ENCODE measurements around the gene THG1L. TPM values are rescaled to one million over a fixed set of nuclear protein-coding genes. Genes with fewer than 3 reads are reported as not detected.
"Not testable (repeated sequence)": the region's sequence is repeated elsewhere in the genome, so short reads cannot be mapped to it uniquely, and the experiment has no call there.

Gene THG1L
- total RNA-seq, 3 donors from 2014 or later, result 12.3 to 15.1 (median 13.5) TPM

DNA sequence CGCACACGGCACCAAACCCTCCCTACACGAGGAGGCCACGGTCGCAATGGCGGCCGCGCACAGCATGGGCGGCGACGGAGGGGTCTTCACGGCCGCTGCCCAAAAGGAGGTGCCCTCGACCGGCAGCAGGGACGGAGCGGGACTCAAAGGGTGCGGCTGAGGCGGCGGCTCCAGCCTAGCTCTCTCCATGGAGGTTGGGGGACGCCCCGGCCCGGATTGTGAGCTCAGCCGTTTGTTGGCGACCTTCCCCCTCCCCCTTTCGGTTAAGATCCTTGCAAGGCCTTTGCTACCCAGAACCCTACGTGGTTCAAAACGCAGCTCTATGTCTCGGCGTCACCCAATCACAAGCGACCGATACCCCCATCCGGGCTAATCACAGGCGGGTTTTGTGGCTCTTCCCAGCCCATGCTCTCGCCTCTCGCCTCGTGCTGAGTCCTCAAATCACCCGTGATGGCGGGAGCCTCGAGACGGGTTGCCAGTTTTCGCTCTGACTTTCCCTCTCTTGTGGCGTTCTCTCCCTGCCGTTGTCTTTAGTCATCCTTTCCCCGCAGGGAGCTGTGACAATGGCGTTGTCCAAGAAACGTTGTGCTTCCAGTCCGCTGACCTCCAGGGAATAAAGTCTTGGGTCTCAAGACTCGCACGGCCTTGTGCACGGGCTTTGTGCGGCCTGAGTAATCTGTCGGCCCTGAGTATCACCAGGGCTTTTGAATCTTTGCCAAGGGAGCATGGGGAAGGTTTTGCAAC is 40.4 kb upstream of the THG1L start:
- H3K27ac ChIP-seq, result no peak overlapping the region
- peaks cover 0 to 9% of the 10 kb centered on the region in 2 donors for H3K9me3 ChIP-seq
- no peaks in the 10 kb centered on the region for H3K36me3 ChIP-seq
- TF ChIP-seq, protein P1, sequence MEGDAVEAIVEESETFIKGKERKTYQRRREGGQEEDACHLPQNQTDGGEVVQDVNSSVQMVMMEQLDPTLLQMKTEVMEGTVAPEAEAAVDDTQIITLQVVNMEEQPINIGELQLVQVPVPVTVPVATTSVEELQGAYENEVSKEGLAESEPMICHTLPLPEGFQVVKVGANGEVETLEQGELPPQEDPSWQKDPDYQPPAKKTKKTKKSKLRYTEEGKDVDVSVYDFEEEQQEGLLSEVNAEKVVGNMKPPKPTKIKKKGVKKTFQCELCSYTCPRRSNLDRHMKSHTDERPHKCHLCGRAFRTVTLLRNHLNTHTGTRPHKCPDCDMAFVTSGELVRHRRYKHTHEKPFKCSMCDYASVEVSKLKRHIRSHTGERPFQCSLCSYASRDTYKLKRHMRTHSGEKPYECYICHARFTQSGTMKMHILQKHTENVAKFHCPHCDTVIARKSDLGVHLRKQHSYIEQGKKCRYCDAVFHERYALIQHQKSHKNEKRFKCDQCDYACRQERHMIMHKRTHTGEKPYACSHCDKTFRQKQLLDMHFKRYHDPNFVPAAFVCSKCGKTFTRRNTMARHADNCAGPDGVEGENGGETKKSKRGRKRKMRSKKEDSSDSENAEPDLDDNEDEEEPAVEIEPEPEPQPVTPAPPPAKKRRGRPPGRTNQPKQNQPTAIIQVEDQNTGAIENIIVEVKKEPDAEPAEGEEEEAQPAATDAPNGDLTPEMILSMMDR (IDR thresholded peaks at IDR 0.05), result no peak
- no peak for TF ChIP-seq POLR2A (IDR thresholded peaks at IDR 0.05)
- no peak for TF ChIP-seq POLR2AphosphoS5 (IDR thresholded peaks at IDR 0.05)
- H3K27me3 ChIP-seq, result no peaks in the 10 kb centered on the region
- no peak for DNase-seq (ENCODE audit: low spot score in 2 of 2)
- intact Hi-C loops (cut with DNase I; ENCODE audit: low total_unique reads), result no loop called here
- H3K4me3 ChIP-seq, result no peak overlapping the region
- no peaks in the 10 kb centered on the region for H3K4me1 ChIP-seq

DNA sequence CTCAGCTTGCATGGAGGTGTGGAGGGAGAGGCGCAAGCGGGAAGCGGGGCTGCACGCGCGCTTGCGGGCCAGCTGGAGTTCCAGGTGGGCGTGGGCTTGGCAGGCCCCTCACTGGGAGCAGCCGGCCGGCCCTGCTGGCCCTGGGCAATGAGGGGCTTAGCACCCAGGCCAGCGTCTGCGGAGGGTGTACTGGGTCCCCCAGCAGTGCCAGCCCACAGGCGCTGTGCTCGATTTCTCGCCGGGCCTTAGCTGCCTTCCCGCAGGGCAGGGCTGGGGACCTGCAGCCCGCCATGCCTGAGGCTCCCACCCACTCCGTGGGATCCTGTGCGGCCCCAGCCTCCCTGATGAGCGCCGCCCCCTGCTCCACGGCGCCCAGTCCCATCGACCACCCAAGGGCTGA is 37.4 kb upstream of the THG1L start:
- H3K4me1 ChIP-seq; DNase-seq (ENCODE audit: low spot score in 2 of 2); H3K27me3 ChIP-seq; H3K27ac ChIP-seq; H3K4me3 ChIP-seq; intact Hi-C loops (cut with DNase I; ENCODE audit: low total_unique reads); H3K36me3 ChIP-seq: not testable (repeated sequence)
- peaks cover 3 to 23% of the 10 kb centered on the region in 2 donors for H3K9me3 ChIP-seq

DNA sequence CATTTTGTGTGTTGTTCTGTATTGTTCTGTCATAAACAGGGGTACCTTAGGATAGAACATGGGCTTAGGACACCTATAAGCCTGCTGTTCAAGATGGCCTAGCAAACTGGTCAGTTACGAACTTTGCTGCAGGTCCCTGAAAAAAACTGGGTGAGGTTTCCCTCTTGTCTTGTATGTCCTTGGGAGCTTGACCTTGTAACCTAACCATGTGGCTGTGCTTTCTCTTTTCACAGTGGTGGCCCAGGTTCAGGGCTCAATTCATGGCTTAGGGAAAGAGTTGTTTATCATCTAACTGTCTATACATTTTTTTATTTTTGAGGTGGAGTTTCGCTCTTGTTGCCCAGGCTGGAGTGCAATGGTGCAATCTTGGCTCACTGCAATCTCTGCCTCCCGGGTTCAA is 35.1 kb upstream of the THG1L start:
- H3K36me3 ChIP-seq; H3K4me3 ChIP-seq; H3K4me1 ChIP-seq; H3K27ac ChIP-seq; H3K27me3 ChIP-seq; intact Hi-C loops (cut with DNase I; ENCODE audit: low total_unique reads); DNase-seq (ENCODE audit: low spot score in 2 of 2): not testable (repeated sequence)
- H3K9me3 ChIP-seq, result peaks cover 16 to 17% of the 10 kb centered on the region in 2 donors

DNA sequence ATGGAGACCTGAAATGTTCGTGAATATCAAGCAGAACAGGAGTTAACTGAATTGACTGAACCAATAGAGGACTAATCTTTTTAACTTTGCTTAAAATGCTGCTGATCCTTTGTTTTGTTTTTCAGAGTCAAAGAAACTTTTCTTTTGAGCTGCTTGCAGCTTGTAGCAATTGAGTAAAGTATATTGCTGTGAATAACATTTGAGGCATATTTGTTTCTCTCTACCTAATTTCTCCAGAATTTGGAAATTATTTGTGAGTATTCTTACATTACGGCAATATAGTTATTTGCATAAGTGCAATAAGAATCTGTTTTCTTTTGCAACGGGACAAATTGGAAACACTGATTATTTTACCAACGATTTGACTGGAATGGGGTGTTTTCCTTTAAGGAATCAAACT is 32.5 kb upstream of the THG1L start:
- intact Hi-C loops (cut with DNase I; ENCODE audit: low total_unique reads), result not testable (repeated sequence)

DNA sequence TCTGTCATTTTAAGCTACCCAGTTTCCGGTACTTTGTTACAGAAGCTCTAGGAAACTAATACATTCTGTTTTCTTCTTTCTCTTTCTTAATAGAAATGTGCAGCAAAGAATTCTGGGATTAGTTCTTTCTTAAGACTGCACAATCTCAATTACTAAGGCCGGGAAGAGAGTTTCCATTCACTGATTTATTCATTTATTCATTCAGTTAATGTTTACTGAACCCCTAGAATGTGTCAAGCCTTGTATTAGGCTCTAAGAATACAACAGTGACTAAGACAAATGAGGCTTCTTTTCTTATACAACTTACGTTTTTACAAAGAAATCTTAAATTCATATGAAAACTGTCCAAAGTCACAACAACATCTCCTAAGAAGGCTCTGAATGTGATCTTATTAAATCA is 27.5 kb upstream of the THG1L start:
- TF ChIP-seq POLR2AphosphoS5 (IDR thresholded peaks at IDR 0.05) (no peak), POLR2A (IDR thresholded peaks at IDR 0.05) (no peak)
- TF ChIP-seq, protein P1 (IDR thresholded peaks at IDR 0.05), result no peak
- Histone ChIP-seq H3K9me3 (peaks cover 8 to 14% of the 10 kb centered on the region in 2 donors), H3K27me3 (no peaks in the 10 kb centered on the region), H3K4me1 (no peaks in the 10 kb centered on the region), H3K4me3 (no peak overlapping the region), H3K36me3 (no peaks in the 10 kb centered on the region), H3K27ac (no peak overlapping the region)
- no peak for DNase-seq (ENCODE audit: low spot score in 2 of 2)
- intact Hi-C loops (cut with DNase I; ENCODE audit: low total_unique reads), result no loop called here

More for the DNA sequence above, 32.5 kb upstream of the THG1L start:
- H3K27me3 ChIP-seq; DNase-seq (ENCODE audit: low spot score in 2 of 2); H3K4me1 ChIP-seq; H3K4me3 ChIP-seq; H3K36me3 ChIP-seq; H3K27ac ChIP-seq: not testable (repeated sequence)
- H3K9me3 ChIP-seq, result peaks cover 16 to 21% of the 10 kb centered on the region in 2 donors

DNA sequence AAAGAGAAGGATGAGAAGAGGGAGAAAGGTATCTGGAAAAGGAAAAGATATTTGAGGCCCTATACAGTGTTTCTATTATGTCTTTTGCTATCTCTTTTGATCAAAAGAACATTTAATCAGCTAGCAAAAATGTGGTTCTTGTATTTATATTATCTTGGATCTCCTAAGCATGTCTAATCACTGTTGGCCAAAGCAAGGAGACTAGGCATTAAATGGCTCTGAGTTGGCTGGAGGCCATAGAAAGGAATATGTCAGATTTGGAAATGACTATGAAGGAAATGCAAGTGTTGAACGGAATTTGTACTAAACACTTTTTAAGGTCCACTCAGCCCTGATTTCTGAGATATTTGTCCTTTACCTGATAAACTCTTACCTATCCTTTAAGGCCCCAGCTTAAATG is 22.4 kb upstream of the THG1L start:
- Histone ChIP-seq H3K27ac (no peak overlapping the region), H3K4me1 (no peaks in the 10 kb centered on the region), H3K36me3 (no peaks in the 10 kb centered on the region), H3K4me3 (no peak overlapping the region), H3K9me3 (no peaks in the 10 kb centered on the region), H3K27me3 (no peaks in the 10 kb centered on the region)
- TF ChIP-seq POLR2A (IDR thresholded peaks at IDR 0.05) (no peak), POLR2AphosphoS5 (IDR thresholded peaks at IDR 0.05) (no peak)
- TF ChIP-seq, protein P1 (IDR thresholded peaks at IDR 0.05), result no peak
- intact Hi-C loops (cut with DNase I; ENCODE audit: low total_unique reads), result no loop called here
- no peak for DNase-seq (ENCODE audit: low spot score in 2 of 2)
